Measurements from ENCODE around the gene USO1.

Gene USO1

GRCh38 chr4:75848171-75848760, 123.9 kb downstream of the USO1 start:
- FAIRE-seq: peak; percentile 13

GRCh38 chr4:75848891-75849290, 124.5 kb downstream of the USO1 start:
- FAIRE-seq: no peak

- no peak for FAIRE-seq
Measured at GRCh38 chr4:75849461-75849860, 125.1 kb downstream of the USO1 start.

GRCh38 chr4:75858721-75859120, 134.3 kb downstream of the USO1 start:
- FAIRE-seq: no peak

GRCh38 chr4:75860606-75861005, 136.2 kb downstream of the USO1 start:
- FAIRE-seq: no peak
